SJCRH30 (cell line): ENCODE data around the gene ATP10A. TPM values are rescaled to one million over a fixed set of nuclear protein-coding genes. Genes with fewer than 3 reads are reported as not detected.
"Not testable (repeated sequence)": the region's sequence is repeated elsewhere in the genome, so short reads cannot be mapped to it uniquely, and the experiment has no call there.

Source experiments
- DNase-seq, 2 experiments: peaks; one replicate each; pipeline ENCODE4 v3.0.0-alpha.2; 2015 to 2020
- H3K27ac ChIP-seq: fragments of 250-450 bp; sonication (Bioruptor Pico); 2 replicates; pipeline ENCODE4 v1.5.1; 2020; ENCODE audit warnings: mild to moderate bottlenecking, moderate library complexity
- H3K27me3 ChIP-seq: fragments of 250-450 bp; sonication (Bioruptor Pico); 2 replicates; pipeline ENCODE4 v1.5.1; 2020; ENCODE audit warnings: mild to moderate bottlenecking, moderate library complexity
- H3K36me3 ChIP-seq: fragments of 250-450 bp; sonication (Bioruptor Pico); 2 replicates; pipeline ENCODE4 v1.5.1; 2020; ENCODE audit warnings: mild to moderate bottlenecking, moderate library complexity
- H3K4me1 ChIP-seq: fragments of 250-450 bp; sonication (Bioruptor Pico); 2 replicates; pipeline ENCODE4 v1.5.1; 2020; ENCODE audit warnings: mild to moderate bottlenecking, moderate library complexity
- H3K4me3 ChIP-seq: fragments of 250-450 bp; sonication (Bioruptor Pico); 2 replicates; pipeline ENCODE4 v1.5.1; 2020; ENCODE audit warnings: mild to moderate bottlenecking, moderate library complexity
- H3K9me3 ChIP-seq: fragments of 250-450 bp; sonication (Bioruptor Pico); replicated peaks from 2 replicates; pipeline ENCODE4 v1.5.1; 2020; ENCODE audit warnings: mild to moderate bottlenecking, moderate library complexity
- total RNA-seq: library from RNA; depleted of rRNA; stranded (reverse); fragments of >200 nt; shearing (Covaris generic); gene quantifications from 2 replicates; pipeline ENCODE4 v1.2.3, GENCODE V29; 2014

Gene ATP10A
- total RNA-seq, 1 experiment from 2014 or later, result 1.5 TPM

DNA sequence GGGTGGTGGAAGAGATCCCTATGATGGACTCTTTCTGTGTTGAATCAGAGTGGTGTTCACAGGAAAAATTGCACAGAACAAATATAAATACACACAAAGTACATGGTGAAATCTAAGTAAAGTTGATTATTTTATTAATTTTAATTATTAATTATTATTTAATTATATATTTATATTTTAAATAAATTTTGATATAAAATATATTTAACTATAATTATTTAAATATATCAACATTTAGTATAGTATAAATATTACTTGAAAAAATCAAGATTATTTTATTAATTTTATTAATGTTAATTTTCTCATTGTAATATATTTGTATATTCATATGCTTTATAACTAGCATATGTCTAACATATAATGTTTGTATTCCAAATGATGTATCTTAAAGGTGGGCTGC, 11.3 kb upstream of the ATP10A start:
- Histone ChIP-seq H3K27ac (no peak overlapping the region), H3K9me3 (no peaks in the 10 kb centered on the region), H3K4me1 (0 out of 2 replicates have a peak, but pooled peaks cover 5% of the 10 kb centered on the region), H3K4me3 (no peak overlapping the region), H3K27me3 (no peaks in the 10 kb centered on the region), H3K36me3 (no peaks in the 10 kb centered on the region)
- no peak for DNase-seq

DNA sequence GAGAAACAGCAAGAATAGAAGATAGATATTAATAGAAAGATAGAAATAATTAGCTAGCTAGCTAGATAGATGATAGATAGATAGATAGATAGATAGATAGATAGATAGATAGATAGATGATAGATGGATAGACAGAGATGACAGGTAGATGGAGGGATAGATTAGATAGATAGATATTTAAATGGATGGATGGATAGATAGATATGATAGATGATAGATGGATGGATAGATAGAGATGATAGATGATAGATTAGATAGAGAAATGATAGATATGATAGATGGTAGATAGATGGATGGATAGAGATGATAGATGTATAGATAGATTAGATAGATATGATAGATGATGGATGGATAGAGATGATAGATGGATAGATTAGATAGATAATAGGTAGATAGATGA, 8.3 kb upstream of the ATP10A start:
- Histone ChIP-seq H3K27me3 (no peaks in the 10 kb centered on the region), H3K4me3 (no peak overlapping the region), H3K9me3 (no peaks in the 10 kb centered on the region)

DNA sequence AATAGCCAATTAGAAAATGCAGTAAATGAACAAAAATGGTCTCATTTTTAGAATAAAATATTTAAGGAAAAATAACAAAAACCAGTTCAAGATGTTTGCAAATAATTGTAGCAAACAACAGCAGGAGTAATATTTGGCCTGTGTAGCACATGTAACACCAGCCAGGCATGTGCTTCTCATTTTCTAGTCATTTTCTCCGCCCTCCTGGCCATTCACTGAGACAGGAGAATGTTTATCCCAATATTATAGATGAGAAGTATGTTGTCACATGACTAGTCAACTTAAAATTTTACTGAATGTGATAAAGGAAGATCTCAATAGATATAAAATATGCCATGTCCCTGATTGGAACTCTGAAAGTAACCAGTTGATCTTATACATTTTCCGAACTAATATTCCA, 7.8 kb upstream of the ATP10A start:
- Histone ChIP-seq H3K4me3 (no peak overlapping the region), H3K27me3 (no peaks in the 10 kb centered on the region), H3K27ac (no peak overlapping the region), H3K9me3 (no peaks in the 10 kb centered on the region), H3K36me3 (no peaks in the 10 kb centered on the region), H3K4me1 (0 out of 2 replicates have a peak, but pooled peaks cover 5% of the 10 kb centered on the region)
- no peak for DNase-seq

More for the DNA sequence above, 8.3 kb upstream of the ATP10A start:
- DNase-seq, result no peak
- H3K4me1 ChIP-seq, result 0 out of 2 replicates have a peak, but pooled peaks cover 5% of the 10 kb centered on the region
- H3K27ac ChIP-seq, result no peak overlapping the region
- H3K36me3 ChIP-seq, result no peaks in the 10 kb centered on the region

DNA sequence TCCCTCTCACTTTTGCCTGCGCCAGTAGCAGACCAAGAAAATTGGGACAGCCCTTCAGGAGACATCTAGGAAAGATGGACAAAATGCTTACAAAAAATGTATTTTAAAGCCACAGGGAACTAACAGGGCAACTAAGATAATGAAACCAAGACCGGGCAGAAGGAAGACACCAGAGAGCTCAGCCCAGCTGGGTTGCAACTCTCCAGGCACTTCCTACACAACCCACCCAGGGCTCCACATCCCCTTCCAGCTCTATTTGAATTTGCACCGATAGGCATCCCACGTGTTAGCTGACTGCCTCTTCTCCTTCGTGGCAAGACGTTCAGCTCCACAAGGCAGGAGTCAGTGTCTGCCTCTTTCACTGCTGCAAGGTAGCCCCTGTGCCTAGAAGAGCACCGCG, 6.6 kb upstream of the ATP10A start:
- Histone ChIP-seq H3K9me3 (no peaks in the 10 kb centered on the region), H3K27me3 (no peaks in the 10 kb centered on the region), H3K27ac (no peak overlapping the region), H3K4me1 (0 out of 2 replicates have a peak, but pooled peaks cover 5% of the 10 kb centered on the region), H3K36me3 (no peaks in the 10 kb centered on the region), H3K4me3 (no peak overlapping the region)
- no peak for DNase-seq

DNA sequence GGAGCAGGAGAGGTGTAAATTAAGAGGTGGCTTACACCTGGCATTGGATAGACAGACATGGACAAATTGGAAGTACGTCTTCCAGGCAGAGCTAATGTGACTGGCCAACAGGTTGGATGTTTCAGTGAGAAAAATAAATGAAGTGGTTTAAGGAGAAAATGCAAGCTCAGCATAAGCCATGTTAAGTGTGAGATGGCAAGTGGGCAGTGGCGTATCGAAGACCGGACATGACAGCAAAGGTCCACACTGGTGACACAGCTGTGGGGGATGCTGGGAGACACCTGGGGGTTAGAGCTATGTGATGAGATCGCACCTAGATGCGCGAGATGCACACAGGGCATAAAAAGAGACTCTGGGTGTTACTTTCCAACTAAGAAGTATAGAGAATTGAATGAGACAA, 3.7 kb upstream of the ATP10A start:
- H3K27me3 ChIP-seq, result no peaks in the 10 kb centered on the region
- no peak overlapping the region for H3K27ac ChIP-seq
- H3K4me3 ChIP-seq, result no peak overlapping the region

DNA sequence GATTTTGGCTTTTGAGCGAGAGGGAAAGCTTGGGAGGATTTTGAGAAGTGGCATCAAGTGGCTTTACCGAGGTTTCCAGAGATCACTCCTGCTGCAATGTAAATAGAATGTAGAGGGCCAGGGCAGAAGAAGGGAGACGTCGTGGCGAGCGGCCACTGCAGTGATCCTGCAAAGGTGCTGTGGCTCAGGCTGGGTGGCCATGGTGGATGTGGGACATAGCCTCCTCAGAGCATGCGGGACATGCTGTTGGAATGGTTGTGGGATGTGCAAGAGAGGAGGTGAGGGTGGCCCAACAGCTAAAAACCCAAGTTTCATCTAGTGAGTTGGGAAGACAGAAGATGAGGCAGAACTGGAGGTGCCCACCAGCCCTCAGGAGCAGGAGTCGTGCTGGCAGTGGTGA, 3.1 kb upstream of the ATP10A start:
- Histone ChIP-seq H3K27ac (no peak overlapping the region), H3K9me3 (no peaks in the 10 kb centered on the region), H3K4me1 (no peaks in the 10 kb centered on the region), H3K4me3 (no peak overlapping the region), H3K36me3 (no peaks in the 10 kb centered on the region), H3K27me3 (no peaks in the 10 kb centered on the region)
- no peak for DNase-seq

More for the DNA sequence above, 3.7 kb upstream of the ATP10A start:
- Histone ChIP-seq H3K9me3 (no peaks in the 10 kb centered on the region), H3K36me3 (no peaks in the 10 kb centered on the region), H3K4me1 (no peaks in the 10 kb centered on the region)
- no peak for DNase-seq

DNA sequence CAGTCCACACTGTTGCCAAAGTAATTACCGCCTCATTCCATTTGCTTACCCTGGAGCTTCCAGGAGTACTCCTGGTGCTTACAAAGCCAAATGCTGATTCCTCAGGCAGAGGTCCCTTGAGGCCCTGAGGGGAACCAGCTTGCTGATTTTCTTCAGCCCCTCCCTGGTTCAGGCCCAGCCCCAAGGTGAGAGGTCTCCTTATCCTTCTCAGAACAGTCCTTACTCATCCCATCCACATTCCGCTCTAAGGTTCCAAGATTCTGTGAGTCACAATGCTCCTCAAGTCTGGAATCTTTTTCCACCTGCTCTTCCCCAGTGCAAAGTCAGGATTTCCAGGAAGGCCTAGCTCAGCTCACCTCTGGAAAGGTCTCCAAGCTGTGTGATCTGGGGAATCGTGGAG, 1.8 kb upstream of the ATP10A start:
- Histone ChIP-seq H3K4me3 (no peak overlapping the region), H3K36me3 (no peaks in the 10 kb centered on the region), H3K27me3 (no peaks in the 10 kb centered on the region), H3K9me3 (no peaks in the 10 kb centered on the region), H3K4me1 (no peaks in the 10 kb centered on the region), H3K27ac (no peak overlapping the region)
- DNase-seq, result no peak

DNA sequence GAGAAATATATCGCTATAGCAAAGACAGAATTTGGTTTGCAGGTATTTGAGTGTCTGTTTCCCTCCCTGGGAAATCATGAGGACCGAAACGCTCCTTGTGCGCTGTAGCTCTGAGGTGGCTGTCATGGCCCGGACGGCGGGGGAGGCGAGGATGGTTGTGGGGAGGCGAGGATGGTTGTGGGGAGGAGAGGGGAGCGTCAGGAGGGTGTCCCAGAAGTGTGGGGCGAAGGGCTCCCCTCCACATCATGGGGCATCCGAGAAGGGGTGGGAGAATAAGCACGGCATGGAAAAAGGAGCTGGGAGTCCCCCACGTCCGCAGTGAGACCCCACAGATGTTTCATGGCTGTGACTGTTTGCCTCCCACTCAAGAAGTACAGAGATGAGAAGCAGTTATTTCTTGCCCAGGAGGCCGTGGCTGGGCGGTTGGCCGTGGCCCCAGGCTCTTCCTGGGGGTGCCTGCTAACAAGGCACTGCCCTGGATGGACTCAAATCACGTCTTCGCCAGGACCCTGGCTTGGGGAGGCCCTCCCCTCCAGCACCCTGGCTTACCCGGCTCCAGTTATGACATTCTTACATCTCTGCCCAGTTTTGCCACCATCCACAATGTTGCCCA, 947 bp upstream of the ATP10A start:
- Histone ChIP-seq H3K4me3 (peak overlapping the region; percentile 58), H3K27ac (no peak overlapping the region), H3K27me3 (no peaks in the 10 kb centered on the region), H3K9me3 (no peaks in the 10 kb centered on the region), H3K4me1 (no peaks in the 10 kb centered on the region), H3K36me3 (no peaks in the 10 kb centered on the region)
- DNase-seq, result no peak

DNA sequence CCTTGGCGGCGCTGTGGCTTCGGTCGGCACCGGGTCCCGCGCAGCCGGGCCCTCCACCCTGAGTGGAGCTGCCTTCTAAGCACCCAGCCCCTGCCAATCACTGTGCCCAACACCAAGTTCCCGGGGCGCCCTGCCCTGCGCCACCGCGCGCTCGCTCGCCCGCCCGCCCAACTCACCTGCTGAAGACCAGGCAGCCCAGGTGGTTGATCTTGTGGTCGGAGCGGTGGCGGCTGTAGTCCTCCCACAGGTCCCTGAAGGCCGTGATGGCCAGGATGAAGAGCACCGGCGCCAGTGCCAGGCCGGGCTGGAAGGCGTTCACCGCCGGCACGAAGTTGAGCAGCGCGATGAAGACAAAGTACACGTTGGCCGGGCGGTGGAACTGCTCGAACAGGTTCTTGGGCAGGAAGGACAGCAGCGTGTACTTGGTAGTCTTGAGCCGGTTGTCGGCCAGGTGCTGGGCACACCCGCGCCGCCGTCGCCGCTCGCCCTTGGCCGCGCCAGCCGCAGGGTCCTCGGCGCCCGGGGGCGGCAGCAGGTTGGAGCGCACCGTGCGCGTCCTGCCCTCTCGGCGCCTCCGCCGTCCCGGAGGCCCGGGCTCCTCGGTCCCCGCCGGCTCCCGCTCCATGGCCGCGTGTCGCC, 536 bp downstream of the ATP10A start:
- Histone ChIP-seq H3K27ac (no peak overlapping the region), H3K27me3 (no peaks in the 10 kb centered on the region), H3K4me1 (no peaks in the 10 kb centered on the region), H3K9me3 (no peaks in the 10 kb centered on the region), H3K4me3 (peak overlapping the region; percentile 58), H3K36me3 (no peaks in the 10 kb centered on the region)
- no peak for DNase-seq

DNA sequence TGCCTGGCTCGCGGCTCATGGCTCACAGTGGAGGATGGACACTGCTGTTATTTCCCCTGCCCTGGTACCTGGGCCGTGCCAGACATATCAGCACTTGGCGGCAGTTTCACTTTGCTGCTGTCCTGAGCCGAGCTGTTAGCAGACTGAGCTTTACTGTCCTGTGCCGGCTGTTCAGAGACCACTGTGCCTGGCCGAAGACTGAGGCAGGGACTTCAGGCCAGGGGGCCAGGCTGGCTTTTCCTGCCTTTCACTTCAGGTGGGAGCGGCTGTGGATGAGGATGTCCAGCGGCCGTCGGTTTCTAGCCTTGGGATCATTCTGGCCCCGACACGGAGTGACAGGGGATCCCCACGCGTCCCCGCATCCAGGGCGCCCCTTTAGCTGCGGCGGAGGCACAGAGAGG, 1.1 kb downstream of the ATP10A start:
- H3K9me3 ChIP-seq, result no peaks in the 10 kb centered on the region
- no peaks in the 10 kb centered on the region for H3K4me1 ChIP-seq
- H3K4me3 ChIP-seq, result peak overlapping the region; percentile 58
- no peak overlapping the region for H3K27ac ChIP-seq
- no peak for DNase-seq
- no peaks in the 10 kb centered on the region for H3K27me3 ChIP-seq
- no peaks in the 10 kb centered on the region for H3K36me3 ChIP-seq

DNA sequence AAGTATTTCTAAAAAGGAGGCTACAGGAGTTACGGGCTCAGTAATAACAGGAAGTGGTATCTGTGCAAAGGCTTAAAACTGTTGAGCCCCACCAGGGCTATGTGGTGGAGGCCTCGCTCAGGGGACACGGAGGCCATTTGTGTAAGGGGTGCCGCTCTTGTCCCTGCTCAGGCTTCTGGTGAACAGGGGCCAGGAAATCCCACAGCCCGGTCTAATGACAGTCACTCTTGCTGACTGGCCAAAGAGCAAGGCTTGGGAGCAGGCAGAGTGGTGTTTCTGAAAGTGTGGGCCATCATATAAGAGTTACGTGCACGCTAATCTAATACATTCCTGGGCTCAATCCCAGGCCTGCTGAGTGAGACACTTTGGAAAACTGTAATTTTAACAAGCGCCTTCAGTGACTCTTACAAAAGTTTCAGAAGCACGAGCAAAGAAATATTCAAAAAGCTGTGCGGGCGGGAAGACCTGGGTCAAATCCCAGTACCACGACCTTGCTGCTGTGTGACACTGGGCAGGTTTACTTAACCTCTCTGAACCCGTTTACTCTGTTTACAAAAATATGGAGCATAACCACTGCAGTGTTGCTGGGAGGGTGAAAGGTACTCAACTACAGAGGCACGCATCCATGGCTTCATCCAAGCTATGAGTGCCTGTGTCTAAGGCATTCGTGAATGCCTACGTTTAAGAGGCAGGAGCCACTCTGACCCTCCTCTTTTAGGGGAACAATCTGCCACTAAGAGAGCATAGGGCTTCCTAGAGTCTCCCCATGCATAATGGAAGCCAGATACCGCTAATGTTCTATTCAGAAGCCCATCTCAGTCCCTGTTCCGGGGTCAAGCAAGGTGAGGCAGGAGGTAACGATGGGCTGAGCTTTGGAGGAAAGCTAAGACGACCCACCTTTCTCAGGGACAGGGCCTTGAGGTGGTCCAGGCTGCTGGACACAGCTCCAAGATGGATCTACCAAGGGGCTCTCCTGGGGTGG, 2.0 kb downstream of the ATP10A start:
- no peak overlapping the region for H3K4me3 ChIP-seq
- H3K27me3 ChIP-seq, result no peaks in the 10 kb centered on the region
- H3K27ac ChIP-seq, result no peak overlapping the region
- DNase-seq, result no peak
- no peaks in the 10 kb centered on the region for H3K9me3 ChIP-seq
- no peaks in the 10 kb centered on the region for H3K4me1 ChIP-seq
- no peaks in the 10 kb centered on the region for H3K36me3 ChIP-seq

DNA sequence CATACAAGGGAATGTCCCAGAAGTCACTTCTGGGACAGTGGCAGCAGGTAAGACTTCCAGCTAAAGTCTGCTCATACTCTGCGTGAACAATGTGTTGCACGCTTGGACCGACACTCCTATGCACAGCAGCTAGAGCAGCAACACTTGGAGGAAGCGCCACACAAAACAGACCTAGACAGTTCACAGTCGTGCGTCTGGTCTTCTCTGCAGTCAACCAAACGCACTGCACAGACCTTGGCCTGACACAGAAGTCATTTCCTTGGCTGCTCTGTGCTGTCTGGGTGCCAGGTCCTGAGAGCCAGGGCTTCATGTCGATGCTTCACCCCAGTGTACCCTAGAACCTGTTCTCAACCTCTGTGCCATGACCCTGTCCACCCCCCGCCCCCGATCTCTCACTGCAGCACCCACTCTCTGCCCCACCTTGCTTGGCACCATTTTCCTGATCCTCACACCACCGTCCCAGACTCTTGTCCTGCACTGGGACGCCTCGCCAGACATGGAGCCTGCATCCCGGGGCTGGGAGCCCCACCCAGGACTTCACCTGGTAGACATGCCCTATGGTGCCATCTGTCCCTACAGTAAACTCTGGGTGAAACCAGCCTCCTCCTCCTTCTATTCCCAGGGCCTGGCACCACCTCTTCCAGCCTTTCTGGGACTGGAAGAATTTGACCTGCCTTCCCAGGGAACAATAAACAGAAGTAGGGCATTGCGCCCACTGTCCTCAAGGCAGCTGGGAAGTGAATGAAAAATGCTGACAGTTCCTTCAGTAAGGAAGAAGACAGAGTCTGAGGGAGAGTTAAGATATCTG, 3.1 kb downstream of the ATP10A start:
- Histone ChIP-seq H3K4me3 (no peak overlapping the region), H3K4me1 (no peaks in the 10 kb centered on the region), H3K36me3 (no peaks in the 10 kb centered on the region), H3K27me3 (no peaks in the 10 kb centered on the region), H3K9me3 (no peaks in the 10 kb centered on the region), H3K27ac (no peak overlapping the region)
- DNase-seq, result no peak

DNA sequence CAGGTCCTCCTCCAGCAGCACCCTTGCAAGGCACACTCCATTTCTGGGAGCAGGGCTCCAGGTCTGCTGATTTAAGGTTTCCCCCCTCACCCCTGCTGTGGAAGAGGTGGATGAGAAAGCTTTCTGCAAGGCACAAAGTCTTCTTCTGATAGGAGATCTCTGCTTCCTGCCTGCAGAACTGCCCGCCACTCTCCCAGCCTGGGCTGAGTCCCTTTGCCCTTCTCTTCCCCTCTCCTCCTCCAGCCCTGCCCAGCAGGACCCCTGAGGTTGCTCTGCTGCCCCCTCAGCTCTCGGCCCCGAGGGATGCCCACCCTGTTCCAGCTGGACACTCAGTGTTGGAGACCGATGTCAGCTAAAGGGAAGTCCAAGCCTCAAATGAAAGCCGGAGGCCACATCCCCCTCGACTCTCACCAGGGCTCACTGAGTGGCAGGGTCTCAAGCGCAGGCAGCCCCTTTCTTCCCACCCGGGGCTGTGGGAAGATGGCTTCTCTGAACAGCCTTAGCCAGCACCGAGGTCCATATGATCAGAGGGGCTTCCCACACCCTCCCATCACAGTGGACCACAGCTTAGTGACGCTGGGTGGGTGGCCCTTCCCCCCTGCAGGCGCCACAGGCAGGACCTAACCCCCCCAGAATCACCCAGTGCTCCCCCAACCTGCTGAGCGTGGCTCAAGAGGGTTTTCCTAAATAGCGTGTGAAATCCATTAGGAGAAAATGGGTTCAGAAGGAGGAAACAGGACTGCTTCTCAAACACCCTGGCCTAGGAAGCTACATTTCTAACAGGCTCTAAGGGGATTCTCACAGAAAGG, 4.0 kb downstream of the ATP10A start:
- Histone ChIP-seq H3K27me3 (no peaks in the 10 kb centered on the region), H3K4me1 (no peaks in the 10 kb centered on the region), H3K36me3 (no peaks in the 10 kb centered on the region), H3K9me3 (no peaks in the 10 kb centered on the region), H3K27ac (no peak overlapping the region), H3K4me3 (no peak overlapping the region)
- no peak for DNase-seq

DNA sequence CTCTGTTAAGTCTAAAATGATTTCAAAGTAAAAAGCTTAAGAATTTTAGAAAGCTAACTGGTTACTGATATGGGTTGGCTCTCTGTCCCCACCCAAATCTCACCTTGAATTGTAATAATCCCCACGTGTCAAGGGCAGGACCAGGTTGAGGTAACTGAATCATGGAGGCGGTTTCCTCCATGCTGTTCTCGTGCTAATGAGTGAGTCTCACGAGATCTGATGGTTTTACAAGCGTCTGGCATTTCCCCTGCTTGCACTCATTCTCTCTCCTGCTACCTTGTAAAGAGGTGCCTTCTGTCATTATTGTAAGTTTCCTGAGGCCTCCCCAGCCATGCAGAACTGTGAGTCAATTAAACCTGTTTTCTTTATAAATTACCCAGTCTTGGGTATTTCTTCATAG, 7.1 kb downstream of the ATP10A start:
- not testable (repeated sequence) for DNase-seq, H3K4me1 ChIP-seq, H3K36me3 ChIP-seq, H3K27me3 ChIP-seq, H3K4me3 ChIP-seq, H3K27ac ChIP-seq, H3K9me3 ChIP-seq
